Loucy (cell line): Measurements from ENCODE around the gene PIGN.

Experiments
- CTCF ChIP-seq: fragments of 200-600 bp; sonication (generic); conservative IDR thresholded peaks from 2 replicates; pipeline ENCODE4 v1.5.1; 2014; ENCODE audit warnings: mild to moderate bottlenecking, antibody characterized with exemption, low read length
- EZH2phosphoT487 ChIP-seq: fragments of 200-600 bp; IDR thresholded peaks from 2 replicates; pipeline ENCODE4 v1.6.1; 2018; ENCODE audit warnings: antibody characterized with exemption, mild to moderate bottlenecking, moderate library complexity, borderline replicate concordance

- TF ChIP-seq EZH2phosphoT487 (no peak), CTCF (no peak)
Observed at GRCh38 chr18:61991836-61992235, 195.0 kb downstream of the PIGN start.
